ENCODE measurements around the gene CDCP1.

CDCP1 gene

DNA sequence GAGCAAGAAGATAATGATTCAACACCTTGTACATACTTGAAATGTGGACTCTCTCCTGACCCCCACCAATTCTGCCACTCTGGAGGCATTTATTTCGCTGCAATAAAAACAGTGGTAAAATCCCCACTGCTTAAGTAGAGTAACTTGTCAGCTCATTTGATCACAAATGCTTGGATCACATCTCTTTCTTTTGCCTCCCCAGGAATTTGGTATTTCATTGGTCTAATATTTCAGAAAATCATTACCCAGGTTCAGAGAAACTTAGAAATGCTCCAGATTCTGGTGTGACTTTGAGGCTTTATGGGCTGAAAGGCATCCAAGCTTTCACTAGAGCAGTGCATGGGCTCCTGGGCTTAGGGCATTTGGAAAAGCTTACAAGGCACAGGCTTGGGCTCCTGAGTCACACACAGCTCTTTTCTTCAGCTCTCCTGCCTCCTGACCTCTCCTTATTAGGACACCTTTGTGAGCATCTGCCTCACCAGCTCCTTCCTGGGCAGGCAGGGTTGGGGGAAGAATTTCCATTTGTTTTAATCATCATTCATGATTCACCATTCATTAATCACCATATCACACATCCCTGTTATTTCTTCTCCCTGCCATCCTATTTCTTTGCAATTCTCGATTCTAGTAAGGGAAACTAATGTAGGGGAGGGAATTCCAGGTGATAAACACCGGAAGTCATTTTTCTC is 22.5 kb downstream of the CDCP1 start:
- no peak for DNase-seq
- TF ChIP-seq GATA1 (IDR thresholded peaks at IDR 0.05; ENCODE audit: low read depth, low read length) (no peak), POLR2A (IDR thresholded peaks at IDR 0.05; ENCODE audit: low read length) (no peak)

GRCh38 chr3:45123030-45123429 is 23.1 kb downstream of the CDCP1 start:
- DNase-seq = no peak
- no peak for TF ChIP-seq GATA1 (IDR thresholded peaks at IDR 0.05; ENCODE audit: low read depth, low read length)
- TF ChIP-seq POLR2A (IDR thresholded peaks at IDR 0.05; ENCODE audit: low read length) = no peak

- no peak for DNase-seq
Measured at GRCh38 chr3:45120359-45121158, 25.6 kb downstream of the CDCP1 start.

GRCh38 chr3:45119824-45120358 is 26.3 kb downstream of the CDCP1 start:
- no peak for DNase-seq
- TF ChIP-seq POLR2A (IDR thresholded peaks at IDR 0.05; ENCODE audit: low read length) = no peak
- no peak for TF ChIP-seq GATA1 (IDR thresholded peaks at IDR 0.05; ENCODE audit: low read depth, low read length)

More at GRCh38 chr3:45120359-45121158, 25.6 kb downstream of the CDCP1 start:
- TF ChIP-seq POLR2A (IDR thresholded peaks at IDR 0.05; ENCODE audit: low read length) (no peak), GATA1 (IDR thresholded peaks at IDR 0.05; ENCODE audit: low read depth, low read length) (no peak)

DNA sequence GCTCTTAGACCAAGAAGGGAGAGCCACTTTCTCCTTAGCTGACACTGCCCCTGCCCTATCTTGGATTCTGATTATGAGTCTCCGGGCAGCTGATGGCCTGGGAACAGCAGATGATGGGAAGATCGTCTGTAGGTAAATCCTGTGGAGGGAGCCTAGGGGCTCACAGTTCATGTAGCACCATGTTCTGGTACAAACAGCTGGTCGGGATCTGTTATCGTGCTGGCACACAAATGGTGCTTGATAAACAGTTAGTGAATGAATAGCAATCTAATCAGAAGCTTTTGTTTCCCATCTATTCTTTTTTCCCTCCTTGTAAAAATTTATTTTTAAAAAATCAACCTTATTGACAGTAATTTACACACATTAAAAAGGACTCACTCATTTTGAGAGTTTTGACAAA is 26.8 kb downstream of the CDCP1 start:
- DNase-seq = no peak

GRCh38 chr3:45118615-45119071 is 27.5 kb downstream of the CDCP1 start:
- no peak for DNase-seq
- TF ChIP-seq GATA1 (IDR thresholded peaks at IDR 0.05; ENCODE audit: low read depth, low read length) = no peak
- no peak for TF ChIP-seq POLR2A (IDR thresholded peaks at IDR 0.05; ENCODE audit: low read length)

More for the DNA sequence above, 26.8 kb downstream of the CDCP1 start:
- TF ChIP-seq GATA1 (IDR thresholded peaks at IDR 0.05; ENCODE audit: low read depth, low read length) (no peak), POLR2A (IDR thresholded peaks at IDR 0.05; ENCODE audit: low read length) (no peak)

DNA sequence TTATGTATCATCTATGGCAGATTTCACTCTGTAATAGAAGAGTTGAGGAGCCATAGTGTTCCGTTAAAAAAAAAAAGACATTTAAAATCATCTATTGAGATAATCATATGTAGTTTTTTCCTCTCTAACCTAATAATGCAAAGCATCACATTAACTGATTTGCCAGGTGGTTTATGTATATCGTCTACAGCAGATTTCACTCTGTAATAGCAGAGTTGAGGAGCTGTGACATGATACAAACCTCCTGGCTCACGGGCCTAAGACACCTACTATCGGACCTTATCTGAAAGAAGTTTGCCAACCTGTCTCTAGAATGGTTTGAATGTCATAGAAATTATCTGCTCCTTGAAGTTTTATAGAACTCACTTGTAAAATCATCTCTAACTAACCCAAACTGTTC is 29.8 kb downstream of the CDCP1 start:
- TF ChIP-seq GATA1 (IDR thresholded peaks at IDR 0.05; ENCODE audit: low read depth, low read length) (no peak), POLR2A (IDR thresholded peaks at IDR 0.05; ENCODE audit: low read length) (no peak)
- DNase-seq = no peak

DNA sequence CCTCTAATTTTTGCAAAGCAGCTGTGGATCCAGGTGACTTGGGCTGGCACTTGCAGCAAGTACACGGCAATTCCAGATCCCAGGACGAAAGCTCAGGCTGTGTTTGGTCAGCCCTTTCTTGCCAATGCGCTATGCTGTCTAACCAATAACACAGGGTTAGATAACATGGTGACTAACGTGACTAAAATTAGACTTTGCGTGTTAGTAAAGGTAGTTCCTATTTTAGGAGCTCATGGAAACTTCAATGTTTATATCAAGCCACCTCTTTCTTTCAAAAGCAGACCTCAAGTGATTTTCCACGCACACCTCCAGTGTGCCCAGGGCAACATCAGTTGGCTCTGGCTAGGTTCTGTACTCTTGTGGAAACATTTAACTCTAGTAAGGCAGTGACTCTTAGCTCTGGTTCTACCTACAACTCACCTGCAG is 32.5 kb downstream of the CDCP1 start:
- no peak for DNase-seq
- TF ChIP-seq POLR2A (IDR thresholded peaks at IDR 0.05; ENCODE audit: low read length) = no peak
- no peak for TF ChIP-seq GATA1 (IDR thresholded peaks at IDR 0.05; ENCODE audit: low read depth, low read length)

- no peak for DNase-seq
- TF ChIP-seq GATA1 (IDR thresholded peaks at IDR 0.05; ENCODE audit: low read depth, low read length) = no peak
- no peak for TF ChIP-seq POLR2A (IDR thresholded peaks at IDR 0.05; ENCODE audit: low read length)
Measured at GRCh38 chr3:45112939-45113338, 33.2 kb downstream of the CDCP1 start.

DNA sequence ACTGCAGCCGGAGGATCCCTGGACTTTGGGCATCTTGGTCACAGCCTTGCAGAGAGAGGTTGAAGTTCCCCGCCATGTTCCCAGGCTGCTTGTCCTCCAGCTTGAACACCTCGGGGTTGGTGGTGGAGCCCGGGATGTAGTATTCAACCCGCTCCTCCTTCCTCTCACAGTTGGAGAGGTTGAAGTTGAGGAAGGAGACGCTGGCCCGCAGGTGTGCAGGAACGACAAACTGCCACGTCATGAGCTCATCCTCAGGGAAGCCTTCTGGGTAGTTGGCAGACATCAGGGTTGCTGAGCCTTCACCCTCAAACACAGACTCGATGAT is 35.7 kb downstream of the CDCP1 start:
- DNase-seq = no peak
- TF ChIP-seq GATA1 (IDR thresholded peaks at IDR 0.05; ENCODE audit: low read depth, low read length) (no peak), POLR2A (IDR thresholded peaks at IDR 0.05; ENCODE audit: low read length) (no peak)

DNA sequence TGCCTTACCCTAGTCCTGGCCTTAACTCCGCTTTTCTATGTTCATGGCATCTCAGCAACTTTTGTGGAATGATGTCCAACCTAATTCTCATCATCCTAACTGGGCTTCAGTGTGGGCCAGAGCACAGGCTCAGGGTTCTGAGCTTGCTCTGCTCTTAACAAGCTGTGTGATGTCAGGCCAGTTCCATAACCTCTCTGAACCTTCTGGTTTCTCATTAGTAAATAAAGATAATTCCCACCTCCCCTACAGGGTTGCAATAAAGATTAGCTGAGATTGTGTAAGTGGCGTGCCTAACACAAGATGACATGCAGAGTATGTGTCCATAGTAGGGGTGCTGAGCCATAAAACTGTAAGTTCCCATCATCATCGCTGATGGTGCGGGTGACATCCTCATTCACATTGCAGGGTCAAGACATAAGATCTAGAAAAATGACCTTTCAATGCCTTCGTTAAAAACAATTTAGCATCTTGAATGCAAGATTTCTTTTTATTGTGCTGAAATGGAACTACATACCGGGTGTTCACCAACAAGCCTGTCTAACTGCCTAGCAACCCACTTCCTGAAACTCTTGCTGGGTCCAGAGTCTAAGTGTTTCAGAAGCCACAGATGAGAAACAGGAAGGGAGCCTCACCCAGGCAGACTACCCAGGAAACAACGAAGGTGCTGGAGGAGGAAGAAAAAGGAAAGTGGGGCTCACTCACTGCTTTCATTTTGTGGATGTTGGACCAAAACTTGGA is 36.2 kb downstream of the CDCP1 start:
- DNase-seq = no peak
- TF ChIP-seq GATA1 (IDR thresholded peaks at IDR 0.05; ENCODE audit: low read depth, low read length) (no peak), POLR2A (IDR thresholded peaks at IDR 0.05; ENCODE audit: low read length) (no peak)

DNA sequence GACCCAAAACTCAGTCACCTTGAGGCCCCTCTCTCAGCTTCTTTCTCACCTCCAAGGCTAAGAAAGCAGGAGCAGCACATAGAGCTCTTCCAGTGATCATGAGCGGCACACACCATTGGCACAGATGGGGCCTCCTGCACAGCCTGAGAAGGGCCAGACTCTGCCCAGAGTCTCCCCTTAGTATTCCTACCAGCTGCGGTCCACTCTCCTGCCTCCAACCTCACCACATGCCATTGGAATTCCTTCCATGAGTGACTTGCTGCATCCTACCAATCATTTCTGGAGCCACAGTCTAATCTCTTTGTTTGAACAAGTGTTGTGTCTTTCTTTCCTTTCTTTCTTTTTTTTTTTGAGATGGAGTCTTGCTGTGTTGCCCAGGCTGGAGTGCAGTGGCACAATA is 39.3 kb downstream of the CDCP1 start:
- TF ChIP-seq POLR2A (IDR thresholded peaks at IDR 0.05; ENCODE audit: low read length) = no peak
- no peak for TF ChIP-seq GATA1 (IDR thresholded peaks at IDR 0.05; ENCODE audit: low read depth, low read length)
- no peak for DNase-seq

- TF ChIP-seq GATA1 (IDR thresholded peaks at IDR 0.05; ENCODE audit: low read depth, low read length) (no peak), POLR2A (IDR thresholded peaks at IDR 0.05; ENCODE audit: low read length) (no peak)
- no peak for DNase-seq
Measured at GRCh38 chr3:45105855-45106671, 40.1 kb downstream of the CDCP1 start.
